CD4-positive, alpha-beta T cell treated with Interferon gamma for 1 hour (primary cell): Measurements from ENCODE around the gene SLC24A3.

Experiments
- DNase-seq: peaks from one replicate; pipeline ENCODE4 v3.0.0-alpha.2; 2020

Gene SLC24A3

GRCh38 chr20:19473216-19473921, 260.9 kb downstream of the SLC24A3 start:
- DNase-seq: no peak

- no peak for DNase-seq
Observed at GRCh38 chr20:19473922-19474286, 261.5 kb downstream of the SLC24A3 start.

GRCh38 chr20:19478320-19478895, 266.0 kb downstream of the SLC24A3 start:
- DNase-seq: no peak

GRCh38 chr20:19482726-19483125, 270.3 kb downstream of the SLC24A3 start:
- DNase-seq: no peak

- DNase-seq: no peak
Observed at GRCh38 chr20:19483309-19483708, 270.9 kb downstream of the SLC24A3 start.

GRCh38 chr20:19486446-19486845, 274.0 kb downstream of the SLC24A3 start:
- DNase-seq: no peak

GRCh38 chr20:19487420-19487819, 275.0 kb downstream of the SLC24A3 start:
- DNase-seq: no peak

- DNase-seq: no peak
Observed at GRCh38 chr20:19491241-19491640, 278.8 kb downstream of the SLC24A3 start.

- DNase-seq: no peak
Observed at GRCh38 chr20:19492116-19492515, 279.7 kb downstream of the SLC24A3 start.

- DNase-seq: no peak
Observed at GRCh38 chr20:19492687-19493336, 280.4 kb downstream of the SLC24A3 start.

- no peak for DNase-seq
Observed at GRCh38 chr20:19493794-19494495, 281.5 kb downstream of the SLC24A3 start.

- no peak for DNase-seq
Observed at GRCh38 chr20:19495905-19496703, 283.7 kb downstream of the SLC24A3 start.

- no peak for DNase-seq
Observed at GRCh38 chr20:19497064-19497463, 284.6 kb downstream of the SLC24A3 start.

- no peak for DNase-seq
Observed at GRCh38 chr20:19498756-19499155, 286.3 kb downstream of the SLC24A3 start.

- no peak for DNase-seq
Observed at GRCh38 chr20:19501476-19502115, 289.2 kb downstream of the SLC24A3 start.

- no peak for DNase-seq
Observed at GRCh38 chr20:19502169-19502568, 289.7 kb downstream of the SLC24A3 start.

GRCh38 chr20:19504251-19504650, 291.8 kb downstream of the SLC24A3 start:
- DNase-seq: no peak

GRCh38 chr20:19506021-19506420, 293.6 kb downstream of the SLC24A3 start:
- no peak for DNase-seq

- no peak for DNase-seq
Observed at GRCh38 chr20:19508449-19508848, 296.0 kb downstream of the SLC24A3 start.

- no peak for DNase-seq
Observed at GRCh38 chr20:19510611-19511010, 298.2 kb downstream of the SLC24A3 start.

- no peak for DNase-seq
Observed at GRCh38 chr20:19511931-19512330, 299.5 kb downstream of the SLC24A3 start.
